IPS-11a (cell line): ENCODE results near the gene ZNF333.
"Not testable (repeated sequence)": the region's sequence is repeated elsewhere in the genome, so short reads cannot be mapped to it uniquely, and the experiment has no call there.

Experiments used
- H3K4me3 ChIP-seq: one replicate; pipeline ENCODE4 v1.5.1; 2013; ENCODE audit warnings: low read depth, low read length, control low read depth

The ZNF333 gene

DNA sequence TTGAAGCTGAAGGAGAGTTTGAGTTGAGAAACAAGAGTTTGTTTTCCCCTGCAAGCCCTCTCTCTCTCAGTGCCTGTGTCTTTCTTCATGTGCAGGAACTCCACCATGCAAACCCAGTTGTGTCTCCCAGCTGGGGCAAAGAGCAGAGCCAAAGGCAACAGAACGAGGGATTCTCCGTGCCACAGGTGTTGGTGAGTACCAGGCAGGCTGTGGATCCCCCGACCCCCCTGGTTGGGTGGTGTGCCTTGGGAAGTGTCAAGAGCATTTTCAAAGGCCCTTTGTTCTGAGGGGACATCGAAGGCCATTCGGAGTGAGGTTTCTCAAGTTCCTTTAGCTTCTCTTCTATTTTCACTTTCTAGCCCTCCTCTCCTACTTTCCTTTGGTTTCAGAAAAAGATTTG, 5.6 kb downstream of the ZNF333 start:
- no peak overlapping the region for H3K4me3 ChIP-seq

DNA sequence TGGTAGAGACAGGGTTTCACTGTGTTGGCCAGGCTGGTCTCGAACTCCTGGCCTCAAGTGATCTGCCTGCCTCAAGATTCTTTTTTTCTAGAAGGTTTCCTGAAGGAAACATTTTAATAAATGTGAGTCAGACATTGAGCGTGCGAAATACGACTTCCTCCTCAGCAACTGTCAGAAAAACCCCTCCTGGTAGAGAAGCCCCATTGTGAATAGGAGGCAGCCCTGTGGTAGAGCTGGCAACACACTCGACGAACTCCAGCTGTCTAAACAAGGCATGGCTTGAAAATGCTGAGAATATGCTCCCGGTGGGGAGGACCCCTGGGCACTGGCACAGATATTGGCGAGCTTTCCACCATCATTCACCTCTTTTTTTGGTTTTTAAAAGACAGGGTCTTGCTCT, 9.8 kb downstream of the ZNF333 start:
- no peak overlapping the region for H3K4me3 ChIP-seq

DNA sequence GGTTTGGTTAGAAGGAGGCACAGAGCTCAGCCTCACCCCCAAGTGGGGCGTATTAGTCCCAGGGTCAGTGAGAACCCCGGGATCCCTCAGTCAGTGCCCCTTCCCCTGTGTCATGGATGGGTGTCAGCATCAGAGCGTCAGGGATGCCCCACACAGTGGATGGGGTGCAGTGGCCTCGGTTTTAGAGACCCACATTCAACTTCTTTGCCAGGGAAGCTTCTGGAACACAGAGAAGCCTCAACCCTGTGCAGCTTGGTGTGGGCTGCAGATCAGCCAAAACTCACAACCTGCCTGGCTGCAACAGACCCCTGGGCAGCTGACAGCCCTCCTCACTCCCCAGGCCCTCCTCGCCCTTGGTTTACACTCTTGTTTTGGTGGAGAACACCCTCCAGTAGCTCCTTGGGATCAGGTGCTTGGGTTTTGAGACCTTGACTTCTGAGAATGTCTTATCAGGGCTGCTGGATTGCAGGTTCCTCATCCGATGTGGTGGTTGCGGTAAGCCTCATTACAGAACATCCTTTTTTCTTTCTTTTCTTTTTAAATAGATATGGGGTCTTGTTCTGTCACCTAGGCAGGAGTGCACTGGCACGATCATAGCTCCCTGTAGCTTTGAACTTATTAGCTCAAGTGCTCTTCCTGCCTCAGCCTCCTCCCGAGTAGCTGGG, 11.0 kb downstream of the ZNF333 start:
- H3K4me3 ChIP-seq = no peak overlapping the region

DNA sequence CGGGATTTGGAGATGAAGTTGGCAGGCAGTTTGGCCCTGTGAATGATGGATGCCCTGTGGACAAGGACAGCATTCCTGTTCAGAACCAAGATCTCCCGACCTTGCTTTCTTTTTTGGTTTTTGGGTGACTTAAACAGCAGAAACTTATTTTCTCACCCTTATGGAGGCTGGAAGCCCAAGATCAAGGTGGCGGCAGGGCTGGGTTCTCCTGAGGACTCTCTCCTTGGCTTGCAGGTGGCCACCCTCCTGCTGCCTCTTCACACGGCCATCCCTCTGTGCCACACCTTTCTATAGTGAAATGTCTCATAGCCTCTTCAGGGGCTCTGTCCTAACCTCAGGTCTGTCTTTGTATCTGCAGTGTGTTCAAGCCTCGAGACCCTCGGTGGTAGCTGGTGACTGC, 14.0 kb downstream of the ZNF333 start:
- H3K4me3 ChIP-seq = no peak overlapping the region

DNA sequence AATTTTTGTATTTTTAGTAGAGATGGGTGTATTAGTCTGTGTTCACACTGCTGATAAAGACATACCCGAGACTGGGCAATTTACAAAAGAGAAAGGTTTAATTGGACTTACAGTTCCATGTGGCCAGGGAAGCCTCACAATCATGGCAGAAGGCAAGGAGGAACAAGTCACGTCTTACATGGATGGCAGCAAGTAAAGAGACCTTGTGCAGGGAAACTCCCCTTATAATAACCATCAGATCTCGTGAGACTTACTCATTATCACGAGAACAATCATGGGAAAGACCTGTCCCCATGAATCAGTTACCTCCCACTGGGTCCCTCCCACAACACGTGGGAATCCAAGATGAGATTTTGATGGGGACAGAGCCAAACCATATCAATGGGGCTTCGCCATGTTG, 14.6 kb downstream of the ZNF333 start:
- H3K4me3 ChIP-seq = no peak overlapping the region

DNA sequence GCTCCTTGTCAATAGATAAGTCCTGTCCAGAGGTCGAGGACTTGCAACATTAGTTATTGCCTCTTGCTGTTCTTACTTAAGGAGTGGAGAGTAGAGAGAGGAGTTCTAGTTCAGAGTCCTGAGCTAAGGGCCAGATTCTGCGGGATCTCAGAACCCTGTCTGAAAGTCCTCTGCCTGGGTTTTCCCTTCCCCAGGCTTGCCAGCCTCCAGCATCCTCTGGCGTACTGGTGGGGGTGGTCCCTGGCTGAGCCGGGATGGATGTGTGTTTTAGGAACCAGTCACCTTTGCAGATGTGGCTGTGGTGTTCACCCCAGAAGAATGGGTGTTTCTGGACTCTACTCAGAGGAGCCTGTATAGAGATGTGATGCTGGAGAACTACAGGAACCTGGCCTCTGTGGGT, 26.0 kb downstream of the ZNF333 start:
- H3K4me3 ChIP-seq = no peak overlapping the region

DNA sequence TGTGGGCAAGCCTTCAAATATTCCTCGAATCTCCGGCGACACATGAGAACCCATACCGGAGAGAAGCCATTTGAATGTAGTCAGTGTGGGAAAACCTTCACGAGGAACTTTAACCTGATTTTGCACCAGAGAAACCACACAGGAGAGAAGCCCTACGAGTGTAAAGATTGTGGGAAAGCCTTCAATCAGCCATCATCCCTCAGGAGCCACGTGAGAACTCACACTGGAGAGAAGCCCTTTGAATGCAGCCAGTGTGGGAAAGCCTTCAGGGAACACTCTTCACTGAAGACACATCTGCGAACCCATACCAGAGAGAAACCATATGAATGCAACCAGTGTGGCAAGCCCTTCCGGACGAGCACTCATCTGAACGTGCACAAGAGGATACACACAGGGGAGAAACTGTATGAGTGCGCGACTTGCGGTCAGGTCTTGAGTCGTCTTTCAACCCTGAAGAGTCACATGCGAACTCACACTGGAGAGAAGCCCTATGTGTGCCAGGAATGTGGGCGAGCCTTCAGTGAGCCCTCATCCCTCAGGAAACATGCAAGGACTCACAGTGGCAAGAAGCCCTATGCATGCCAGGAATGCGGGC, 28.8 kb downstream of the ZNF333 start:
- H3K4me3 ChIP-seq = no peak overlapping the region

DNA sequence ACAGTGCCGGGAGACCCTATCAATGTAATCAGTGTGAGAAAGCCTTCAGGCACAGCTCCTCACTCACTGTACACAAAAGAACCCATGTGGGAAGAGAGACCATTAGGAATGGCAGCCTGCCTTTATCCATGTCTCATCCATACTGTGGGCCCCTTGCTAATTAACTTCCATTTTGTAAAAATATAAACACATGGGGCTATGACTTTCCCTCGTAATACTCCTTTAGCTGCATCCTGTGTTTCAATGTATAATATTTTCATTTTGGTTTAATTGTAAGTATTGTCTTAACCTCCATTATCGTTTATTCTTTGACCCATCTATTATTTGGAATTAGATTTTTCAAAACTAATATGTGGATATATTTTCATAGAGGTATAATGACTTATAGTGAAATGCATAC, 29.3 kb downstream of the ZNF333 start:
- H3K4me3 ChIP-seq = no peak overlapping the region

DNA sequence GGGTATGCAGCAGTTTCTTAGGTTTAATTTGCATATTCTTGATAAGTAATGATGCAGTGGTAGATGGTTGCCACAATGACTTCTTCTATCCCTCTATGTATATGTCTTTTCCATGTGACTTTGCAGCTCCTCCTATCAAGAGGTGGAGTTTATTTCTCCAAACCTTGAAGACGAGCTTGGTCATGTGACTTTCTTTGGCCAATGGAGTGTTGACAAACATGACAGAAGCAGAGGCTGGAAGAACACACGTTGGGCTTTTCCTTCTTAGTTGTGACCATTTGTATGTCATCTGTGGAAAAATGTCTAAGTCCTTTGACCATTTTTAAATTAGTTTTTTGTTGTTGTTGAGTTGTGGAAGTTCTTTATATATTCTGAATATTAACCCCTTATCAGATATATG, 32.3 kb downstream of the ZNF333 start:
- H3K4me3 ChIP-seq = no peak overlapping the region

DNA sequence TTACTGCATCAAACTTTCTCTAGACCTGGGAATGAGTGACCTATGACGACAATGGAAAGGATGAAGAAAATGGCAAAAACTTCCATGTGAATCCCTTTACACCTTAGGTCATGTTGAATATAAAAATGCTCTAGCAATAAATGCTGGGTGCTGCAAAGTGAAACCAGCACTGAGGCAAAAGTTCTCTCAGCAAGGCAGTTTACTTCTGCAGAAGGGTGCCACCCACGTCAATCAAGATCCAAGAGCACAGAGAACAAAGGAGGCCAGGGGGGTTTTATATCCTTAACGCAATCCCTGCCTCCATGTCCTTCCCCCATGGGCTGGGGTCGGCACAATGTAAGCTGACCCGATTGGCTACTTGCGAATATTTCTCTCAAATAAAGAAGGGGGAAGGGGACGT, 38.7 kb downstream of the ZNF333 start:
- no peak overlapping the region for H3K4me3 ChIP-seq

DNA sequence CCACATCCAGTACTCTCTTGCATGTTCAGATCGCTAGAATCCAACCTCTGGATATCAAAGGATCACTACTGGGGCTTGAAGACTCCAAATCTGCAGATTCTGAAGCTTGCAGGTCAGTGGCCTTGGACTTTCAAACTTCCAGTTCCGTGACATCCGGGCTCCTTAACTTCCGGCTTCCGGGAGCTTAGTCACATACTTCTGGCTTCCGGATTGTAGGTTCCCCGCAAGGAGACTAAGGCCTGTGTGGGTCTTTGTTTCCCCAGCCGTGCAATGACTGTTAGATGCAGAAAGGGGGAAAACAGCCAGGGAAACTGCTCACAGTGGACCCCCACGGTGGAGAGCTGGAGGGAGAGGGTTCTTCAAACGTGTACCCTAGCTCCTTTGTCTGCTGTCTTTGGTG, 41.4 kb downstream of the ZNF333 start:
- H3K4me3 ChIP-seq = no peak overlapping the region

DNA sequence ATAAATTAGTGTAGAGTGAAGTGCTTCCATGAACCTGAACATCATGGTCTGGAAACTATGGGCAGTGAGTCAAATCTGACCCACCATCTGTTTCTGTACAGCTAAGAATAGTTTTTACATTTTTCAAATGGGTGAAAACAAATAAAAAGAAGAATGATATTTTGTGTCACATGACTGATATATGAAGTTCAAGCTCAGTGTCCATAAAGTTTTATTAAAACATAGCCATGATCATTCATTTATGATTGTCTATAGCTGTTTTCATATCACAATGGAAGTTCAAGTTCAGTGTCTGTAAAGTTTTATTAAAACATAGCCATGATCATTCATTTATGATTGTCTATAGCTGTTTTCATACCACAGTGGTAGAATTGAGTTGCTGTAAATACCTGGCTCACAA, 42.7 kb downstream of the ZNF333 start:
- no peak overlapping the region for H3K4me3 ChIP-seq

DNA sequence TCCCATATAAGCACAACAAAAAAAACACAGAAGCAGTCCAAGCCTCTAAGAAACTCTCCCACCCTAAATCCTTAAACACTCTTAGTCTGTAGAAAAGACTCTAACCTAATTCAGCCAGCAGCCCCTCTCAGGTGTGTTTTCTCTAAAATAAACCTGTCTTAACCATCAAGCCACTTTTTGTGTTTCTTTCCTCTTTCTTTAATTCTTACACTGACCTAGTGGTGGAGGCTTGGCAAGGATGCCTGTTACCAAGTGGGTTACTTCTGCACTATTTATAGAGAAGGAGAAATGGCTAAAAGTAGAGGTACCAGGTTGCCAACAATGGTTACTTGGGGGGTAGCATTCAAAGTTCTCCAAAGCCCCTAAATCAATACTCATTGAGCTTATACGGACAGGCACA, 43.7 kb downstream of the ZNF333 start:
- H3K4me3 ChIP-seq = no peak overlapping the region

DNA sequence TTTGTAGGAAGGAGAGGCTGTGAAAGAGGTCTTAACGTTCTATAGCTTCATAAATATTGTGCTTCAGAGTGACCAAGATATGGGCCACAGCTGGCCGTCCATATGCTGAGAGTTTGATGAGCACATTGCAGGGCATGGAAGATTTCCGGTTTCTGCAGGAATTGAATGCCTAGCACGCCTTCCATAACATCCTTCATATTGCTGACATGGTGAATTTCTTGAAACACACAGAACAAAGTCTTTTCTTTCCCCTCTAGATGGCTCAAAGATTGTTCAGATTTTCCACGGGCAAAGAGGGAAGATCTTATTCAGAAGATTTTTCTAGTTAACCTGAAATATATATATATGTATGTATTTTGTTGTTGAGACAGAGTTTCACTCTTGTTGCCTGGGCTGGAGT, 46.1 kb downstream of the ZNF333 start:
- no peak overlapping the region for H3K4me3 ChIP-seq

DNA sequence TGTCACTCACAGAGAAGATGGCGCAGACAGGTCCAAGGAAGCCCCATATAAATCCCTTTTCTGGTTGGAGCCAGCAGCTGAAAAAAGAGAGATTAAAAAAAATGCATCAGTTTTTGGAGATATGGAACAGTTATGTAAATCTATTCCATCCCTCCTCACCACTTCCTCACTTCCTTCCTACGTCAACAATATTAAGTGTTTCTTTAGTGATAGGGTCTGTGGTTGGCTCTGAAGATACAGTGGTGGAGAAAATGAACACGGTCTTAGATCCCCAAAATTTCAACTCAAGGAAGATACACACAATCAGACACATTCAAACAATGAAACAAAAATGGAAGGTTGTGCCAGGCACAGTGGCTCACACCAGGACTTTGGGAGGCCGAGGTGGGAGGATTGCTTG, 57.0 kb downstream of the ZNF333 start:
- no peak overlapping the region for H3K4me3 ChIP-seq

DNA sequence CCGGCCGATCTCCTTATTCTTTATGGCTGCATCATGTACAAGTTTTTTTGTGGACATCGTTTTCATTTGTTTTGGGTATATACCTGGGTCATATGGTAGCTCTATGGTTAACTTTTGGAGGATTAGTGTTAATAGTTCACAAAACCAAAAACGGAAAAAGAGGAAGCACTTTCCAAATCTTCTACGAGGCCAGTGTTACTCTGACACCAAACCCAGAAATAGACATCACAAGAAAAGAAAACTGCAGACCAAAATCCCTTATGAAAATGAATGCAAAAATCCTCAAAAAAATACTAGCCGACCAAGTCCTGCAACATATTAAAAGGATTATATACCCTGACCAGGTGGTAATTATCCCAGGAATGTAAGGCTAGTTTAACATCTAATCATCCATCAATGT, 58.8 kb downstream of the ZNF333 start:
- H3K4me3 ChIP-seq = no peak overlapping the region

DNA sequence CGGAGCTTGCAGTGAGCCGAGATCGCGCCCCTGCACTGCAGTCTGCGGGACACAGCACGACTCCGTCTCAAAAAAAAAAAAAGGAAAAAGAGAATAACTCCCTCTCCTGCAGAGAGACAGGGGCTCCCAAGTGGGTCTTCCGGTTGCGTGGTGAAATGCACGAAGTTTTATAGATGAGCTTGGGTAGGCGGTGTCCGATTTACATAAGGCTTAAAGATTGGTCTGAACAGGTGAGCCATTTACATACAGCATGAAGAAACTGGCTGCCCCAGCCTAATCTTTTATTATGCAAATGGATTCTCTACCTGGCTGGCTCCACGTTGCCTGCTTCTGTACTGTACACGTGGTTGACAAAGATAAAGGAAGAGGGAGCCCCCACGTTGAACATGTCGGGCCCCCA, 69.0 kb downstream of the ZNF333 start:
- H3K4me3 ChIP-seq = no peak overlapping the region

DNA sequence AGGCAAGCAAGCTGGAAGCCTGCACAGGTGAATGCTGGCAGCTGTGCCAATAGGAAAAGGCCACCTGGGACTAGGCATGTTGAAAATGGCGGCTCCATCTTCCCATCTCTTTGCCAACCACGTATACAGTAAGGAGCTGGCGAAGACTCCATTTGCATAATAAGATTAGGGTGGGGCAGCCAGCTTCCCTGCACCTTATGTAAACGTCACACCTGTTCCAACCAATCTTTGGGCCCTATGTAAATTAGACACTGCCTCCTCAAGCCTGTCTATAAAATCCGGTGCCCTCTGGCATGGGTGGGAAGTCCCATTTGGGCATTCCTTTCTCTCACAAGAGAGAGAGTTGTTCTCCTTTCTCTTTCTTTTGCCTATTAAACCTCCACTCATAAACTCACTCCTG, 71.8 kb downstream of the ZNF333 start:
- no peak overlapping the region for H3K4me3 ChIP-seq

DNA sequence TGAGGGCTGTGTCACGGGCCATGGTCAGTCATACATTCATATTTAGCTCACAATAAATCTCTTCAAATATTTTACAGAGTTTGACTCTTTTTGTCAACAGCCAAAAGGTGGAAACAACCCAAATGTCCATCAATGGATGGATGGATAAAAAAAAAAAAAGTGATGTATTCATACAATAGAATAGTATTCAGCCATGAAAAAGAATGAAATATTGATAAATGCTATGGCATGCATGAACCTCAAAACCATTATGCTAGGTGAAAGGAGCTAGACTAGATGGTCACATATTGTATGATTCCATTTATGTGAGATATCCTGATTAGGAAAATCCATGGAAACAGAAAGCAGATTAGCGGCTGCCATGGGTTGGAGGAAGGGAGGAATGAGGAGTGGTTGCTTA, 72.3 kb downstream of the ZNF333 start:
- H3K4me3 ChIP-seq = no peak overlapping the region

DNA sequence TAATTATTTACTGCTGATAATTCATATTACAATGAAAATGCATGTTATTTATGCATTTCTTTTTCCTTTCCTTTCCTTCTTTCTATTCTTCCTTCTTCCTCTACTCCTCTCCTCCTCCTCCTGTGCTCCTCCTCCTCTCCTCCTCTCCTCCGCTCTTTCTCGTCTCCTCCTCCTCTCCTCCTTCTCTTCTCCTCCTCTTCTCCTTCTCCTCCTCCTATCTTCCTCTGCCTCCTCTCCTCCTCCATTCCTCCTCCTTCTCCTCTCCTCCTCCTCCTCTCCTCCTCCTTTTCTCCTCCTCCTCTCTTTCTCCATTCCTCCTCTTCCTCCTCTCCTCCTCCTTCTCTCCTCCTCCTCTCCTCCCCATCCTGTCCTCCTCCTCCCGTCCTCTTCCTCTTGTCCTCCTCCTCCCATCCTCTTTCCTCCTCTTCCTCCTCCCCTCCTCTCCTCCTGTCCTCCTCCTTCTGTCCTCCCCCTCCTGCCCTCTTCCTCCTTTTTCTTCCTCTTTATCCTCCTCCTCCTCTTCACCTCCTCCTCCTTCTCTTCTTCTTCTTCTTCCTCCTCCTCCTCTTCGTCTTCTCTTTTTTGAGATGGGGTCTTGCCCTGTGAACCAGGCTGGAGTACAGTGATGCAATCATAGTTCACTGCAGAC, 73.8 kb downstream of the ZNF333 start:
- H3K4me3 ChIP-seq = no peak overlapping the region

DNA sequence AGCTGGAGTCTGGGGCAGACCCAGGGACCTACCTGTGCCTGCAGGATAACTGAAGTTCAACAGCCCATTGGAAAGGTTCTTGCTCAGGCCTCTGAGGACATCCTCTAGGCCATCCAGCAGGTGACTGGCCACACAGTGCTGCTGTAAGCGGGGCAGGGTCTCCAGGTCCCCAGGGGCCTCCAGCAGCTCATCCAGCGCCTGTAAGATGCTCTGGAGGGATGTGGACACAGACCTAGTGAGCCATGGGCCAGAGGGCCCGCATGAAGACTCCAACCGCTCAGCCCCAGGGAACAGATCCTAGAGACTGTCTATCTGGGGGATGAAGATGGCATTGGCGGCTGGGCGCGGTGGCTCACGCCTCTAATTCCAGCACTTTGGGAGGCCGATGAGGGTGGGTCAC, 74.6 kb downstream of the ZNF333 start:
- no peak overlapping the region for H3K4me3 ChIP-seq

DNA sequence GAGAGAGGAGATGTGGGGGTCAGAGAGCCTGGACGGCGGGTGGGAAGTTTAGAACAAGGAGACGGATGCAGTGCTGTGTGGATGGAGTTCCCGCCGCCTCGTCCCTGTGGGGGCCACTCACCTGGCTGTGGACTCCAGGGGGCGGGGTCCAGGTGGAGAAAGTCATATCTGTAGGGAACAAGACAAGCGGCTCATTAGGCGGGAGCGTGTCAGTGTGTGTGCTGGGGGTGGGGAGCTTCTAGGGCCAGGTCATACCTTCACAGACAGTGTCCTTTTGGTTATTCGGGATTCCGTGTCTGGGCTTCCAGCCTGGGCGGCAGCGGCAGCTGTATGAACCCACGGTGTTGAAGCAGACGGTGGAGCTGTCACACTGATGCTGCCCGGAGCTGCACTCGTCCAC, 75.6 kb downstream of the ZNF333 start:
- not testable (repeated sequence) for H3K4me3 ChIP-seq

DNA sequence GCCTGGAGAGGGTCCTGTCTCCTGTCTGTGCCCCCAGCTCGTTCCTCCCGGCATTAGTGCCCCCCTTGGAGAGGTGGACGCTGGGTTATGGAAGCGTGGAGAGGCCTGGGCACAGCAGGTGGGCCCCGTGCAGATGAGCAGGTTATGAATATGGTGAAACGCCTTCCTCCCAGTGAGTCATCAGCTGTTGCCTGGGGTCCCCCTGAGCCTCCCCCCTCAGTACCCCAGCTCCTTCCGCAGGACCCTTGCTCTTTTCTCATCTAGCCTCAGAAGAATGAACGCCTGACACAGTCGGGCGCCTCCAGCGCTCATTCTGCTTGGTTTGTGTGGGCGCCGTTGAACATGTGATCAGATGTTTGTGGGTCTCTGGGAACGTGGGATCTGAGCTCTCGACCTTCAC, 76.0 kb downstream of the ZNF333 start:
- not testable (repeated sequence) for H3K4me3 ChIP-seq
